Fibroblast of pulmonary artery (primary cell): ENCODE measurements around the gene HMCN1.
A peak's percentile ranks its signal among the peaks of the same experiment; 100 is the strongest.

Source experiments
- DNase-seq: peaks from one replicate; pipeline ENCODE4 v3.0.0-alpha.2; 2010; ENCODE audit warnings: low read depth
- H3K4me3 ChIP-seq: replicated peaks from 2 replicates; pipeline ENCODE4 v1.5.1; 2011; ENCODE audit warnings: low read depth, mild to moderate bottlenecking, control low read depth, low read length, moderate library complexity
- CTCF ChIP-seq: IDR thresholded peaks from 2 replicates; pipeline ENCODE4 v1.5.1; 2011; ENCODE audit warnings: mild to moderate bottlenecking, control low read depth, low read length, inconsistent platforms; ENCODE audit errors: missing control alignments

Gene HMCN1

GRCh38 chr1:186220067-186220466 lies 485.9 kb downstream of the HMCN1 start:
- DNase-seq, result no peak
- no peak overlapping the region for H3K4me3 ChIP-seq
- no peak for TF ChIP-seq CTCF

- DNase-seq, result no peak
- TF ChIP-seq CTCF, result no peak
- no peak overlapping the region for H3K4me3 ChIP-seq
These were observed 486.7 kb downstream of the HMCN1 start for GRCh38 chr1:186220911-186221310.

- peak; percentile 27 for DNase-seq
- no peak overlapping the region for H3K4me3 ChIP-seq
- TF ChIP-seq CTCF, result no peak
These were observed 490.9 kb downstream of the HMCN1 start for GRCh38 chr1:186225096-186225495.

GRCh38 chr1:186228749-186229148 lies 494.6 kb downstream of the HMCN1 start:
- TF ChIP-seq CTCF, result no peak

GRCh38 chr1:186231861-186232436 lies 497.8 kb downstream of the HMCN1 start:
- no peak for DNase-seq
- TF ChIP-seq CTCF, result no peak

More at GRCh38 chr1:186228749-186229148, 494.6 kb downstream of the HMCN1 start:
- H3K4me3 ChIP-seq, result no peak overlapping the region
- DNase-seq, result no peak

GRCh38 chr1:186234976-186235686 lies 500.9 kb downstream of the HMCN1 start:
- H3K4me3 ChIP-seq, result no peak overlapping the region
- DNase-seq, result peak; percentile 8
- no peak for TF ChIP-seq CTCF

More at GRCh38 chr1:186231861-186232436, 497.8 kb downstream of the HMCN1 start:
- no peak overlapping the region for H3K4me3 ChIP-seq
